ENCODE data around the gene ECEL1. TPM values are rescaled to one million over a fixed set of nuclear protein-coding genes. Genes with fewer than 3 reads are reported as not detected.

The ECEL1 gene
- total and polyA plus RNA-seq, 2 experiments from 2014 or later, result 6.7 to 17.5 TPM

- TF ChIP-seq CTCF (conservative IDR thresholded peaks at IDR 0.05; ENCODE audit: low read depth in 2 of 2), result no peak
- TF ChIP-seq JUNB (IDR thresholded peaks at IDR 0.05; ENCODE audit: unreplicated experiment), result no peak
- TF ChIP-seq POLR2AphosphoS5 (IDR thresholded peaks at IDR 0.05; ENCODE audit: low read depth), result no peak
- TF ChIP-seq ETS1 (IDR thresholded peaks at IDR 0.05), result no peak
- TF ChIP-seq ZNF114 (CRISPR knock-in tag; IDR thresholded peaks at IDR 0.05), result no peak
- TF ChIP-seq NANOG (IDR thresholded peaks at IDR 0.05; ENCODE audit: borderline replicate concordance), result no peak
- no peak for TF ChIP-seq REST (IDR thresholded peaks at IDR 0.05; ENCODE audit: unreplicated experiment)
- no peak for TF ChIP-seq EZH2phosphoT487 (IDR thresholded peaks at IDR 0.05; ENCODE audit: unreplicated experiment)
- no peak for TF ChIP-seq ZNF331 (CRISPR knock-in tag; IDR thresholded peaks at IDR 0.05; ENCODE audit: low read depth)
Observed at GRCh38 chr2:232459419-232460035, 28.1 kb downstream of the ECEL1 start (continued).

DNA sequence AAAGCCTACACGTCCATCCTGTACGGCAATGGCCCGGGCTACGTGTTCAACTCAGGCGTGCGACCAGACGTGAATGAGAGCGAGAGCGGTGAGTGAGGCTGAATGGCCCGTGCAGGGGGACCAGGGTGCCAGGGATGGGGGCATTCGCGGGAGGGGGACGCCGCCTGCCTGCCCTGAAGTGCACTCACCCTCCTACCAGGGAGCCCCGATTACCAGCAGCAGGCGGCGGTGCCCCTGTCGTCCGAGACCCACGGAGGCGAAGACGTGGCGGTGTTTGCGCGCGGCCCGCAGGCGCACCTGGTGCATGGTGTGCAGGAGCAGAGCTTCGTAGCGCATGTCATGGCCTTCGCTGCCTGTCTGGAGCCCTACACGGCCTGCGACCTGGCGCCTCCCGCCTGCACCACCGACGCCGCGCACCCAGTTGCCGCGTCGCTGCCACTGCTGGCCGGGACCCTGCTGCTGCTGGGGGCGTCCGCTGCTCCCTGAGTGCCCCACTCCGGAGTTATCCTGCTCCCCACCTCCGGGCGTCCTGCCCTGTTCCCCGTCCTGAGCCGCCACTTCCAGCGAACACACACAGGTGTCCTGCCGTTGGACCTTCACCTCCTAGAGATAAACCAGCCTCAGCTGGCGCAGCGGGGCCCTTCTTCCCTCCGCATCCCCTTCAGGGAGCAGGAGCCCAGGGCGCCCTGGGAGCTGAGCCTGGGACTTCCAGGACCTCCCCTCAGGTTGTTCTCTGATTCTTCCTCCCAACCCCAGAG is 28.8 kb downstream of the ECEL1 start:
- DNase-seq (ENCODE audit: low spot score) (peak; percentile 26), ATAC-seq (peak; percentile 64)
- H3K9me3 Mint-ChIP-seq, result no peaks in the 10 kb centered on the region
- TF ChIP-seq CTCF (conservative IDR thresholded peaks at IDR 0.05; ENCODE audit: low read depth in 2 of 2) (no peak), ZNF331 (CRISPR knock-in tag; IDR thresholded peaks at IDR 0.05; ENCODE audit: low read depth) (no peak), REST (IDR thresholded peaks at IDR 0.05; ENCODE audit: unreplicated experiment) (no peak), POLR2AphosphoS5 (IDR thresholded peaks at IDR 0.05; ENCODE audit: low read depth) (no peak), CREB1 (CRISPR knock-in tag; IDR thresholded peaks at IDR 0.05; ENCODE audit: low read depth) (no peak)
- Histone ChIP-seq H3F3A (replicated peaks; ENCODE audit: low read depth) (no peaks in the 10 kb centered on the region), H3K27ac (ENCODE audit: low read depth) (no peak overlapping the region), H3K9me2 (ENCODE audit: insufficient read depth) (no peaks in the 10 kb centered on the region), H3K79me2 (replicated peaks; ENCODE audit: insufficient read depth) (no peaks in the 10 kb centered on the region), H3K36me3 (ENCODE audit: insufficient read depth) (no peaks in the 10 kb centered on the region), H3K27me3 (ENCODE audit: insufficient read depth) (no peaks in the 10 kb centered on the region), H2AFZ (peak overlapping the region; percentile 89), H3K4me2 (no peak overlapping the region), H4K20me1 (replicated peaks; ENCODE audit: insufficient read depth) (no peaks in the 10 kb centered on the region), H3K4me3 (no peak overlapping the region), H3K4me1 (ENCODE audit: insufficient read depth) (no peaks in the 10 kb centered on the region)
- no peak overlapping the region for H3K4me3 Mint-ChIP-seq
- no peaks in the 10 kb centered on the region for H3K36me3 Mint-ChIP-seq (ENCODE audit: low read depth)
- H3K4me1 Mint-ChIP-seq, result no peaks in the 10 kb centered on the region
- H3K27me3 Mint-ChIP-seq (ENCODE audit: insufficient read depth, low read depth, poor library complexity), result peaks cover 6% of the 10 kb centered on the region
- H3K27ac Mint-ChIP-seq, result no peak overlapping the region
